Subcutaneous adipose tissue (tissue), 4 donors: ENCODE data around the gene LYPD3. TPM values are rescaled to one million over a fixed set of nuclear protein-coding genes. Genes with fewer than 3 reads are reported as not detected.

Experiments
- total RNA-seq, 4 donors: library from RNA; depleted of rRNA; stranded (reverse); fragments of >200 nt; gene quantifications; one replicate each; pipeline ENCODE4 v1.1.0, GENCODE V29; 2016
- TF ChIP-seq, protein P1 (sequence below): fragments of 450-650 bp; IDR thresholded peaks from one replicate; pipeline ENCODE4 v1.5.1; 2016; ENCODE audit warnings: low read depth, mild to moderate bottlenecking, control low read depth, antibody characterized with exemption, moderate library complexity

LYPD3 gene
- total RNA-seq, 4 donors from 2014 or later, result 0.34 TPM; not detected in 3

DNA sequence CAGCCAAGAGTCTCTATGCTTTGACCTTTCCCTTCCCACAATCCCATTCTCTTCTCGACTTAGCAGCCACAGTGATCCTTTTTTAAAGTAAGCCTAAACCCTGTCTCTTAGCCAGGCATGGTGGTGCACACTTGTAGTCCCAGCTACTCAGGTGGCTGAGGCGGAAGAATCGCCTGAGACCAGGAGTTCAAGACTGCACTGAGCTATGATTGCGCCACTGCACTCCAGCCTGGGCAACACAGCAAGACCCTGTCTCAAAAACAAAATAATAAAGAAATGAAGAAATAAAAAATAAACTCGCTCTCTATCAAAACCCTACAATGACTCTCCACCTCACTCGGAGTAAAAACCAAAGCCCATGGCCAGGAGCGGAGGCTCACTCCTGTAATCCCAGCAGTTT is 36.0 kb downstream of the LYPD3 start:
- TF ChIP-seq, protein P1, sequence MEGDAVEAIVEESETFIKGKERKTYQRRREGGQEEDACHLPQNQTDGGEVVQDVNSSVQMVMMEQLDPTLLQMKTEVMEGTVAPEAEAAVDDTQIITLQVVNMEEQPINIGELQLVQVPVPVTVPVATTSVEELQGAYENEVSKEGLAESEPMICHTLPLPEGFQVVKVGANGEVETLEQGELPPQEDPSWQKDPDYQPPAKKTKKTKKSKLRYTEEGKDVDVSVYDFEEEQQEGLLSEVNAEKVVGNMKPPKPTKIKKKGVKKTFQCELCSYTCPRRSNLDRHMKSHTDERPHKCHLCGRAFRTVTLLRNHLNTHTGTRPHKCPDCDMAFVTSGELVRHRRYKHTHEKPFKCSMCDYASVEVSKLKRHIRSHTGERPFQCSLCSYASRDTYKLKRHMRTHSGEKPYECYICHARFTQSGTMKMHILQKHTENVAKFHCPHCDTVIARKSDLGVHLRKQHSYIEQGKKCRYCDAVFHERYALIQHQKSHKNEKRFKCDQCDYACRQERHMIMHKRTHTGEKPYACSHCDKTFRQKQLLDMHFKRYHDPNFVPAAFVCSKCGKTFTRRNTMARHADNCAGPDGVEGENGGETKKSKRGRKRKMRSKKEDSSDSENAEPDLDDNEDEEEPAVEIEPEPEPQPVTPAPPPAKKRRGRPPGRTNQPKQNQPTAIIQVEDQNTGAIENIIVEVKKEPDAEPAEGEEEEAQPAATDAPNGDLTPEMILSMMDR, result no peak

DNA sequence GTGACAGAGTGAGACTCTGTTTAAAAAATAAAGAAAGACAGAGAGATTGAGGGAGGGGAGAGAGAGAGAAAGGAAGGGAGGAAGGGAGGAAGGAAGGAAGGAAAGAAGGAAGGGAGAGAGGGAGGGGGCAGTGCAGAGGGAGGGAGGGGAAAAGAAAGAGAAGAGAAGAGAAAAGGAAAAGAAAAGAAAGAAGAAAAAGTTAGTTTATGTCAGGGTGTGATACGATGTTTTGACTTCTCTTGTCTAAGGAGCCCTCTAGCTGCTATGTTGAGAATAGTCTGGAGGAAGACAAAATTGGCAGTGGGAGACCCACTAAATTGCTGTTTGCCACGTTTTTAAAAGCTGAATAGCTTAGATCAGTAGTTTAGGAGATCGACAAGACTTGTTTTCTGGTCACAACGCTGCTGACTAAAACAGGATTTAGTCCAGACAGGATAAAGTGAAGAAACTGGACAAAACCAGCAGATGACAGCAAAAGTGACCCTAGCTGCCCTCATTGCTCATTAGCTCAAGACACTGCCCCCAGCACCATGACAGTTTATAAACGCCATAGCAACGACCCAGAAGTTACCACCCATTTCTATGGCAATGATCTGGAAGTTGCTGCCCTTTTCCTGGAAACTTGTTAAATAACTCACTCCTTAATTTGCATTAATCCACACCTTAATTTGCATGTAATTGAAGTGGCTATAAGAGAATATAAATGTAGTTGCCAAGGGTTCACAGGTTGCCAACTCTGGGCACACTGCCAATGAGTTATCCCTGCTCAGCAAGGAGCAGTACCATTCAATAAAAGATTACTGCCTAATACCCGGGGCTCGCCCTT is 39.6 kb downstream of the LYPD3 start:
- TF ChIP-seq, protein P1, result no peak

DNA sequence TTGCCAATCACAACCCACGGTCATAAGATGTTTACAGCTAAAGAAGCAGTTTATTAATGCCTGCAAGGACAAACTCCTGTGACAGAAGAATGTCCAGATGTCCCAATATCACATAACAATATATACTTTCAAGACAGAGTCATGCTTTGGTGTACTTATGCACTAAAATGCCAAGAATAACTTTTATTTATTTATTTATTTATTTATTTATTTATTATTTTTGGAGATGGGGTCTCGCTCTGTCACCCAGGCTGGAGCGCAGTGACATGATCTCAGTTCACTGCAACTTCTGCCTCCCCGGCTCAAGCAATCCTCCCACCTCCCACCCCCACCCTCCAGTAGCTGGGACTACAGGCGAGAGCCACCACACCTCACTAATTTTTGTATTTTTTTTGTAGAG is 41.6 kb downstream of the LYPD3 start:
- TF ChIP-seq, protein P1, result no peak

DNA sequence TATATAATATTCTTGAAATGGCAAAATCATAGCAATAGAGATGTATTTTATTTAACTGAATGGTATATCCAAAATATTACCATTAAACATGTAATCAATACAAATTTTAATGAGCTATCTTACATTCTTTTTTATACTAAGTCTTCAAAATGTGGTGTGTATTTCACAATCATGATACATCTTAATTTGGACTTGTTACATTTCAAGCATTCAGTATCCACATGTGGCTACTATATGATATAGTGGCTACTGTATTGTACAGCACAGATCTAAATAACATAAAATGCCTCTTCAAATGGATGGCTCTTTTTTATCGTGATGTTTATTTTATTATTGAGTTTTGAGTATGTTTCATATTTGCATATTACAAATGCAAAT is 42.7 kb downstream of the LYPD3 start:
- TF ChIP-seq, protein P1, result no peak

DNA sequence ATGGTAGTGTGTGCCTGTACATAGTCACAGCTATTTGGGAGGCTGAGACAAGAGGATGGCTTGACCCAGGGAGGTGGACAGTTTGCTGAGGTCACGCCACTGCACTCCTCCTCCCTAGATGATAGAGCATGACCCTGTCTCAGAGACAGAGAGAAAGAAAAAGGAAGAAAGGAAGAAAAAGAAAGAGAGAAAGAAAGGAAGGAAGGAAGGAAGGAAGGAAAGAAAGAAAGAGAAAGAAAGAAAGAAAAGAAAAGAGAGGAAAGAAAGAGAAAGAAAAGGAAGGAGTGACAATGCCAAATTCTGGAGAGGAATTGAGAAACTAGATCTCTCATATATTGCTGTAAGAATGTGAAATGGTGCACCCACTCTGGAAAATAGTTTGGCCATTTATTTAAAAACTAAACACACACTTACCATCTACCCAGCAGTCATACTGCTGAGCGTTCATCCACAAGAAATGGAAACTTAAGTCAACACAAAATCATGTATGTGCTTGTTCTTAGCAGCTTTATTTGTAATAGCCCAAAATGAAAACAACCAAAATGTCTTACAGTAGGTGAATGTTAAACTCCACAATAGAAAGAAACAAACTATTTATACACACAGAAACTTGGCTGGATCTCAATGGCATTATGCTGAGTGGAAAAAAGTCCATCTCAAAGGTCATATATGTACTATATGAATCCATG is 43.3 kb downstream of the LYPD3 start:
- TF ChIP-seq, protein P1, result no peak

DNA sequence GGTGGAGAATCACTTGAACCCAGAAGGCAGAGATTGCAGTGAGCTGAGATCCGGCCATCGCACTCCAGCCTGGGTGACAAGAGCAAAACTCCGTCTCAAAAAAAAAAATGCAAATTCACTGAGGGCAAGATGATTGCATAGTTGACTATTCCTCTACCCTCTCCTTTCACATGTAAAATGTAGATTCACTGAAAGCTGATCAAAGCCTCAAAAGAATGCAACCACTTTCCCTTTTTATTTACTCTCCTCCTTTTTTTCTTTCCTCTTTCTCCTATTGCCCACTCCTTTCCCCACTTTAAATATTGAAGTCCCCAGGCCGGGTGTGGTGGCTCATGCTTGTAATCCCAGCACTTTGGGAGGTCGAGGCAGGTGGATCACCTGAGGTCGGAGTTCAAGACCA is 44.5 kb downstream of the LYPD3 start:
- TF ChIP-seq, protein P1, result no peak

DNA sequence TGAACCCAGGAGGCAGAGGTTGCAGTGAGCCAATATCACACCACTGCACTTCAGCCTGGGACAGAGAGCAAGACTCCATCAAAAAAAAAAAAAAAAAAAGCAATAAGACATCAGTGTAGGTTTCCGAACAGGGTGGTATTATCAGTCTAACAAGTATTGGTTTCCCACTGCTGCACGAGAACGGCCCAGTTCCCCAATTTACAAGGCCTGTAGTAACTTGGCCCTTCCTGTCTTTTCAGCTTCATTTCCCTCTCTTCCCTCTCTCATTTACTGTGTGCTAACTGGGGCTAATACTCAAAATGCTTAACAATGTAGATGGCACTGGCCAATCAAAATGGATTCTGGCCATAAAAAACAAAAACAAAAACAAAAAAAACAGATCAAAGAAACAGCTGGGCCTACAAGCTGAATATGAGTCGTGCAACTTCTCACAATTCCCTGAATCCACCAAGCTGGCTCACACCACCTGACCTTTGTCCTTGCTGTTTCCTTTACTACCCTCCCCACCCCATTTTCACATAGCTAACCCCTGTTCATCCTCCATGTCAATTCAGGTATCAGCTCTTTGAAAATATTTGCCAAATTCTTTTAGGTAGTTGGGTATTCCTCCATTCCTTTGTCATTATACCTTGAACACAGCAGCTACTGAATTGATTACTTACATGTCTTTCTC is 48.3 kb downstream of the LYPD3 start:
- TF ChIP-seq, protein P1, result no peak
